GM18519 (cell line): ENCODE data around the gene SLC1A3.

Experiments used
- ATAC-seq: cut with Tn5 transposase; IDR thresholded peaks from one replicate; pipeline ENCODE4 v1.9.1; 2021; ENCODE audit warnings: mild to moderate bottlenecking, moderate library complexity; ENCODE audit not compliant: unreplicated experiment, low FRiP score

SLC1A3 gene

GRCh38 chr5:36682499-36682898 is 76.1 kb downstream of the SLC1A3 start:
- ATAC-seq: no peak

DNA sequence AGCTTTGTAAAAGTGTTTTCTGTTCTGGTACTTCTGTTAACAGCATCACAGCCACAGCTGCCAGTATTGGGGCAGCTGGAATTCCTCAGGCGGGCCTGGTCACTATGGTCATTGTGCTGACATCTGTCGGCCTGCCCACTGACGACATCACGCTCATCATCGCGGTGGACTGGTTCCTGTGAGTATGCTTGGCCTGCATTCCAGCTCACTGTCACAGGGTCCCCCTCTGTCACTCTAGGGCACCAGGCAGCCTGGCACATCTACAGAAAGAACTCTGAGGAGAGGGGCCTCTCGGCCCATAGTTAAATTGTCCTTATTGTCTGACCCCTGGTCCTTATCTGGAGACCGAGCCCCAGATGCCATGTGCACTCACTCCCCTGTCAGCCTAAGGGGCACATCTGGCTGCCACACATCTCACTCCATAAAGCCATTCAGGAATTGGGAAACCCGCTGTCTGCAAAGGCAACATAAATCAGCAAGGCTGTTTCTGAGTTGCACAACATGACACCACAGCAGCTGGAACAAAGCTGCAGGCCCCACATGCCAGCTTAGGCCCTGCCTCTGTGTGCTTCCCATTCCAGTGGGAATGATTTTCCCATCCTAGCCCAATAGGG is 77.5 kb downstream of the SLC1A3 start:
- no peak for ATAC-seq

GRCh38 chr5:36685631-36686288 is 79.4 kb downstream of the SLC1A3 start:
- ATAC-seq: peak; percentile 33

- ATAC-seq: no peak
These were observed 80.5 kb downstream of the SLC1A3 start for GRCh38 chr5:36686881-36687280.

DNA sequence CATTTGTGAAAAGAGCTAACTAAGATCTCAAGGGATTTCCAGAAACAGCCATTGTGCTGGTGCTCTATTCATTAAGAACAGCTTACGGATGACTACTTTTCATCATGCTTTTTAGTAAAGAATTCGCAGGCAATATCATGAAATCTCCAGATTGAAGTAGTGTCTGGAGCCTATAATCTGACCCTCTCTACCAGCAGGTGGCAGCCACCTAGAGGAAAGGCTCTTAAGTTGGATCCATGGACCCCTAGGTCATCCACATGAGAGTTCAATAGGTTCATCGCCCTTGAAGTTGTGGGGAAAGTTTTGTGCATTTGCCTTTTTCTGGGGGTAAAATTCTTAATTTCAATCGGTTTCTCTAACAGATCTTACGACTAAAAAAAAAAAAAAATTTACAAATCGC is 82.3 kb downstream of the SLC1A3 start:
- no peak for ATAC-seq

- no peak for ATAC-seq
These were observed 82.8 kb downstream of the SLC1A3 start for GRCh38 chr5:36689225-36689624.

DNA sequence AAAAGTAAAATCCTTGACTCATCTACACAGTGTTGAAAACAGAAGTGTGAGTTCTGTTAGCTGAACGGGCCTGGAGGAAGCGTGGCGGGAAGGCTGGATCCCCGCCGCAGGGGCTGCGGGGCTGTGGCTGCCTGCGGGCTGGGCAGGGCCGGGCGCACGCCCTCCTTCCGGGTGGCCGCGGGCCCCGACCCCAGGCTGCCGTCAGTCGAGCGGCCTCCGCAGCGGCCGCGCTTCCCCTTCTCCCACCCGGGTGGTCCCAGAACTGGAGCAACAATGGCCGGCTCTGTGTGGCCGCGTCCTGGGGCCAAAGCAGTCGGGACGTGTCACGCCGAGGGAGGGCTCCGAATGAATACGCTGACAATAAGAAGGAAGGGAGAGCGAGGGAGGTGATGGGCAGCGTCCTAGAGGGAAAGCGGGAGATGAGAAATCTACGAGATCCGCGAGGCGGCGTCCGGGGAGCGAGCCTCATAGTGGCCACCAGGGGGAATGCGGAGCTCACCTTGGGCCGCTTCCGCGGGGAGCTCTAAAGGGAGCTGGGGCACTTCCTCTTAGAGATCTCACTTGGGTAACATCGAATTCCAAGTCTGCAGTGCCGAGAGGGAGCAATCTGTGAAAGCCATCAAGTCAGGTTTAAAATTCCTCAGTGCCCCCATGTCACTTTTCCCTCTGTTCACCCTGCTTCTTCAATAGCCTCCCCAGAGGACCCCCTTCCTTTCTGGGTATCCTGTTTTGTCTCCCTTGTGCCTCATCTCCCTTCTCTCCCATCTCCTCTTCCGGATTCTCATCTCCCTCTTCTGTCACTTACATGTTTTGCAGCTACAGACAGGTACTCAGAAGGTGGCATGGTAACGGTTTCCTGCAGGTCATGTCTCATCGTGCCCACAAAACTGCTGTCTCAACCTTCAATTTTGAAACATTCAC is 83.9 kb downstream of the SLC1A3 start:
- peak; percentile 65 for ATAC-seq

DNA sequence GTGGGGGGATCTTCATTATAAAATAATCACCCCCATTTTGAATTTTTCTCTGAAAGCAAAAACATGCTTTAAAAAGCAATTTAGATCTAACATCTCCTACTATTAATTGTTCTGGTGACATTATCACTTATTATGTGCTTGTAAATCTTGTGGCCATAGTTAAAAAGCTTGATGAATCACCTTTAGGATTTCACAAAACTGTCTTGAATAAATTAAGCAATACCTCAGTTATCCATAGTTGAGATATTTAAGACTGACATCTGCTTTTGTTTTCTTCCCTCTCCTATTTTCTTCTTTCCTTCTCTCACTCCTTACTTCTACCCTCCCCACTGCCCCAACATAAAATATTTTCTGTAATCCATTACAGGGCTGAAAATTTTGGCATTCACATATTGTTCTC is 84.8 kb downstream of the SLC1A3 start:
- no peak for ATAC-seq

DNA sequence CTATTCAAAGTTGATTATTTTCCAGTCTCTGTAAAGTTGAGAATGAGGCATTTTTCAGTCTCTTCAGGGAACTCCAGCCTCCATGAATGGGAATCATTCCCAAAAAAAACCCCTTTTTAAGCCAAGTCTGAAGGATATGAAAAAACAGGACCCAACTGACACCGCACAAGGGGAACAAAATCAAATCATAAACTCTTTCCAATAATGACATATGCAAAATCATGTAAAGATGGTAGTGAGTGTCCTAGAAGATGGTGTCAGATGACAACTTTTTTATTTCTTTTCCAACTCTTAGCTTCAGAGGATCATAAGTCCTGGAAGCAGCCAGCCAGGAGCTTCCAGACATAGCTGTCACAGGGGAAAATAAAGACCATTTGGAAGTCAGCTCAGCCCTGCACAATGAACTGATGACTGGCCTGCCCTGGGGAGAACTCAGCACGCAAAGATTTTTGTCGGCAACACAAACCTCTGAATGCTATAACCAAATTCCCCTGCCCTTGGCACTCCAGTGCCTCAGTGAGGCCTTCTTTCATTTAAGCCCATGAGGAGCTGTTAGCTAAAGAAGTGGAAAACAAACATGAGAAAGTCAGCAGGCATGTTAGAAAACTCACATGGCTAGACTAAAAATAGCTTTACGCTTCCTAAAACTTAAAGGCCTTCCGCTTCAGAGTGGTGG is 85.4 kb downstream of the SLC1A3 start:
- ATAC-seq: no peak

- peak; percentile 50 for ATAC-seq
These were observed 86.7 kb downstream of the SLC1A3 start for GRCh38 chr5:36692791-36693763.

DNA sequence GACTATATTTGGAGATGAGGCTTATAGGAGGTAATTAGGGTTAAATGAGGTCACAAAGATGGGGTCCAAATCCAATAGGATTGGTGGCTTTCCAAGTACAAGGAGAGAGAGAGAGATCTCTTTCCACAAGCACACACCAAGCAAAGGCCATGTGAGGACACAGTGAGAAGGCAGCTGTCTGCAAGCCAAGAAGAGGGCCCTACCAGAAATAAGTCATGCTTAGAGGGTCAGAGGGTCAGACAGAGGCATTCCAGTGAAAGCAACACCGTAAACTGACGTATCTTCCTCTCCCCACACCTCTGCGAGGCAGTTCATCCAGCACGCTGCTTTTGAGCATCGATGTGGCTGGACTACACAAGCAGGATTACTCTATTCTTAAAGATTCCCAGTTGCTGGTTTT is 87.9 kb downstream of the SLC1A3 start:
- ATAC-seq: no peak

DNA sequence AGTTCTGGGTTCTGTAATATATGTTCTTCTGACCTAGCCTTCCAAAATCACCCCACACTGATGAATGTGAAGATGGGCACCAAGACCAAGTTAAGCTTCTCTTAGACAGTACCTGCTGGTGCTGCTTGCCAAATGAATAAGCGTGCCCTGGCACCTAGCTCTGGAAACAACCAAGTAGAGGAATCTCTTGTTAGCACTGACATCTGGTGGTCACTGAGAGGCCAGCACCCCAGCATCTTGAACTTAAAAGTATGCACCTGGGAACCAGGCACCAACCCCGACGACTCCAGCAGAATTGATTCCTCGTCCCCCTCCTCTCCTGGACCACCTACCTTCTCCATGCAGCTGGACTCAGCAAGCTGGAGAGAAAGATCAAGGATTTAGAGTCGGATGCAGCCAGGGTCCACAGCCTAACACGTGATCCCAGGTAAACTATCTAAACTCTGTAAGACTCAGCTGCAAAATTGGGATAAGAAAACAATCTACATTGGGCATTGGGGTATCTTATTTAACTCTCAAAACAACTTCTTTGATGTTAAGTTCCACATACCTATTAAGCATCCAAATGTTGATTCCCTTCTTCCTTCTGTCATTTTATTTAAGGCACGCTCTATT is 89.8 kb downstream of the SLC1A3 start:
- ATAC-seq: peak; percentile 43

GRCh38 chr5:36698031-36698430 is 91.6 kb downstream of the SLC1A3 start:
- ATAC-seq: no peak

DNA sequence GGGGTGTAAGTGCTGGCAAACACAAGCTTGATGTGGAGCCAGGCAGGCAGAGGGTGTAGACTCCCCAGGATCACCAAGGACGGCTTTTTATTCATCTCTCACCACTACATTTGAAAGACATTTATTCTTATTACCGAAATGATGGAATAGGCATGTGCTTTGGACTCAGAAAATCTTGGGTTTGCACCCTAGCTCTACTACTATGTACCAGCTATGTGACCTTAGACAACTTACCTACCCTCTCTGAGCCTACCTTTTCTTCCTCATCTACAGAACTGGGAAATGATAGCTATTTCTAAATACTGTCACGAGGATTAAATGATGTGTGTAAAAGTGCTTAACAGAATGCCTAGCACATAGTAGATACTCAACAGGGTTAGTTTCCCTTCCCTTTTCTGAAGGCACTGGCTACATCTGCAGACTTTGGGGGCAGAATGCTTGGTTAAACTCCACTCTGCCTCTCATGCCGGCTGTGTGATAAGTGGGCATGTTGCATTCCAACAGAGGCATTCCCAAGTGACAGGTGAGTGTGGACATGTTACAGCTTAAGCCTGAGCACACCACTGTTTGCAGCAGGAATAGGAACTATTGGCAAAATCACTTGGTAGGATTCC is 94.8 kb downstream of the SLC1A3 start:
- peak; percentile 95 for ATAC-seq

- ATAC-seq: no peak
These were observed 96.9 kb downstream of the SLC1A3 start for GRCh38 chr5:36703245-36703860.

DNA sequence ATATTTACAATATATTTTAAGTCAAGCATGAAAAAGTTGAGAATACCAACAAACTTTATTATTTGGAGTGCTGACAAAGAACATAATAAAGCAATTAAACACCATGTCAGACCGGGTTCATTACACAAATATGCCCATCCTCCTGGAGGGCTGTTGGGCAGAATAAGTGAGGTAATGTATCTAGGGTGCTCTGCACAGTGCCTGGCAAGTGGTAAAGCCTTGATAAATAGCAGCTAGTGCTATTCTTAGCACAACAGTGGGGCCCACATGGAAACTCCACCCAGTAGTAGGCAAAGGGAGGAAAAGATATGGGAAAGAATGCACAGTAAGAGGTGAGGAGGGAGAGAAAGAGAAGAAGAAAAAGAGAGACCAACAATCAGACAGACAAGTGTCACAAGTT is 97.7 kb downstream of the SLC1A3 start:
- no peak for ATAC-seq

DNA sequence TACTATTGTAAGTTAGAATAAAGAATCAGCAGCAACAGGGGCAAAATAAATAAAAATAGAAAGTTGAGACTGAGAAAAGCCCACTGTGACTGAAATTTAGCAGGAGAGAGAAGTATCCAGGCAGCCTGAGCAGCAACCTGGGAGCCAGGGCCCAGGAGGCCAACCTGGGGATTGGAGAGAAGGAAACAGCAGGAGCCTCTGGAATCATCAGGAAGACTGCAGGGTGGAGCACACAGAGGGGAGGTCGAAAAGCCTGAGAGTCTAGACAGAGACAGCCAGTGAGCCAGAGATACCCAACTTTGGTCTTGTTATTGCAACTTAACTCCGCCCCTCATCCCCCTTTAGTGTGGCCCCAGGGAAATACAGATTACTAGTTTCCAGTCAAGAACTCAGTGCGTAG is 98.6 kb downstream of the SLC1A3 start:
- no peak for ATAC-seq

- no peak for ATAC-seq
These were observed 100.3 kb downstream of the SLC1A3 start for GRCh38 chr5:36706662-36707061.
